Thymus (tissue), 11 donors: ENCODE results near the gene ESR1. TPM values are rescaled to one million over a fixed set of nuclear protein-coding genes. Genes with fewer than 3 reads are reported as not detected.

Experiments
- DNase-seq, 9 donors: peaks; one replicate each; pipeline ENCODE4 v3.0.0-alpha.2; 2013; ENCODE audit warnings: low spot score in 9 of 9, low read depth in 6 of 9, missing footprints in 1 of 9
- H3K27ac ChIP-seq, 2 donors: one replicate each; pipeline ENCODE4 v1.5.1; 2013; ENCODE audit warnings: control low read depth in 1 of 2, low read depth in 1 of 2, low read length in 1 of 2, mild to moderate bottlenecking in 1 of 2, moderate library complexity in 1 of 2
- H3K27me3 ChIP-seq, 2 donors: one replicate each; pipeline ENCODE4 v1.5.1; 2013; ENCODE audit warnings: low read length in 1 of 2; ENCODE audit not compliant: control insufficient read depth in 2 of 2, insufficient read depth in 1 of 2
- H3K36me3 ChIP-seq, 2 donors: one replicate each; pipeline ENCODE4 v1.5.1; 2013; ENCODE audit warnings: low read length in 1 of 2, mild to moderate bottlenecking in 1 of 2, moderate library complexity in 1 of 2; ENCODE audit not compliant: control insufficient read depth in 2 of 2, insufficient read depth in 2 of 2
- H3K4me1 ChIP-seq, 2 donors: one replicate each; pipeline ENCODE4 v1.5.1; 2013; ENCODE audit warnings: low read length in 2 of 2; ENCODE audit not compliant: control insufficient read depth in 2 of 2, insufficient read depth in 2 of 2
- H3K4me3 ChIP-seq, 2 donors: one replicate each; pipeline ENCODE4 v1.5.1; 2013; ENCODE audit warnings: low read length in 2 of 2, control low read depth in 1 of 2, mild to moderate bottlenecking in 1 of 2
- H3K9me3 ChIP-seq, 2 donors: one replicate each; pipeline ENCODE4 v1.5.1; 2013; ENCODE audit warnings: low read length in 1 of 2, mild to moderate bottlenecking in 1 of 2; ENCODE audit not compliant: control insufficient read depth in 2 of 2, insufficient read depth in 1 of 2
- WGBS: extraction: QIAGEN DNeasy Blood & Tissue Kit; methylation state at CpG from one replicate; pipeline ENCODE4 v1.1.7; 2013; 5-methylcytosine and 5-hydroxymethylcytosine counted together
- polyA plus RNA-seq: library from polyadenylated mRNA; stranded (reverse); fragments of 200-250 nt; gene quantifications from one replicate; pipeline ENCODE4 v1.2.3, GENCODE V29; 2013
- total RNA-seq: library from RNA; stranded (reverse); fragments of 120-200 nt; gene quantifications from one replicate; pipeline ENCODE4 v1.2.4, GENCODE V29; 2013
- donor health status: healthy.

ESR1 gene
- total and polyA plus RNA-seq, 2 donors: 0.28 to 1.2 TPM

DNA sequence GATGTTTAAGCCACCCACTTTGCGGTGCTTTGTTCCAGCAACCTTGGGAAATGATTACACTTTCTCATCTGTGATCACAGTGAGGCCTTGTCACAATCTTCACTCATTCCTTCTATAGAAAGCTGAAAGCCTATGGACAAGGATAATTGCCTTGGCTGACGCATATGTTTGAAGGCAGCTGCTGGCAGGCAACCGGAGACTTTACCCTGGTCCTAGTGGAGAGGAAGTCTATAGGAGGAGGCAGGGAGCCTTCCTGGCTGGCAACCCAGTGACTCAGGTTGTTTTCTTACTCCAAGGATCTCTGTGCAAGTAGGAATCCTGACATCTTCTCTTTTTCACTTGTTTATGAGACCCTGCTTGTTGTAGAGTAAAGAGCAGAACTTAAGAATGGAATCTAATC lies 34.1 kb upstream of the ESR1 start:
- H3K27me3 ChIP-seq: no peaks in the 10 kb centered on the region
- H3K9me3 ChIP-seq: no peaks in the 10 kb centered on the region
- no peak overlapping the region for H3K4me3 ChIP-seq
- H3K27ac ChIP-seq: no peak overlapping the region
- no peaks in the 10 kb centered on the region for H3K4me1 ChIP-seq
- WGBS: 96% methylated on average over 3 of the region's 3 CpGs
- H3K36me3 ChIP-seq: no peaks in the 10 kb centered on the region
- DNase-seq: no peak

DNA sequence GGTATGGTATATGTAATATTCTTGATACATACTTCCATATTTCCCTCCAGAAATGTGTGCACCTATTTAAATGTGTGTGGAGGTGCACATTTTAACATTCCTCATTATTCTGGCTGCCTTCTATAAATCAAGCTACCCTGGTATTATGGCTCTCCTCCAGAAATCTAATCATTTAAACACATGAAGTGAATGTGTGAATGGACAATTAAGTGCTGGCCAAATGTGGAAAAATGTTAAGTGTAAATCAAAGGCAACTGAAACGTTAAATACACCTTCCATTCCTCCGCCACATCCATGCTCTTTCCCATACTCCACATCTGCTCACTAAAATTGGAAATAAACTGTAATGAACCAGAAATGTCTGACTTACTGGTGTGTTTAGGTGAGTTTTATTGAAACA lies 24.9 kb upstream of the ESR1 start:
- DNase-seq: no peak
- H3K27me3 ChIP-seq: no peaks in the 10 kb centered on the region
- H3K4me1 ChIP-seq: no peaks in the 10 kb centered on the region
- no peaks in the 10 kb centered on the region for H3K9me3 ChIP-seq
- no peak overlapping the region for H3K27ac ChIP-seq
- H3K4me3 ChIP-seq: no peak overlapping the region
- no peaks in the 10 kb centered on the region for H3K36me3 ChIP-seq
- 92% methylated on average over 2 of the region's 2 CpGs for WGBS

DNA sequence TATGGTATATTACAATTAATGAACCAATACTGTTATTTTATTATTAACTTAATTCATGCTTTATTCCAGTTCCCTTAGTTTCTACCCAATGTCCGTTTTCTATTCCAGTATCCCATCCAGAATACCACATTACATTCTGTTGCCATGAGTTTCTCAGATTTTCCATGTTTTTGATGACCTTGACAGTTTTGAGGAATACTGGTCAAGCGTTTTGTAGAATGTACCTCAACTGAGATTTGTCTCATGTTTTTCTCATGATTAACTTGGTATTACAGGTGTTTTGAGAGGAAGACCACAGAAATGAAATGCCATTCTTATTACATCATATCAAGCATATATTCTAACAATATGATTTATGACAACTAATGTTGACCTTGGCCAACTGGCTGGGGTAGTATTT lies 23.8 kb upstream of the ESR1 start:
- Histone ChIP-seq H3K4me1 (no peaks in the 10 kb centered on the region), H3K27me3 (no peaks in the 10 kb centered on the region), H3K4me3 (no peak overlapping the region), H3K36me3 (no peaks in the 10 kb centered on the region), H3K27ac (no peak overlapping the region), H3K9me3 (no peaks in the 10 kb centered on the region)
- DNase-seq: no peak
- 94% methylated on average over 2 of the region's 2 CpGs for WGBS

DNA sequence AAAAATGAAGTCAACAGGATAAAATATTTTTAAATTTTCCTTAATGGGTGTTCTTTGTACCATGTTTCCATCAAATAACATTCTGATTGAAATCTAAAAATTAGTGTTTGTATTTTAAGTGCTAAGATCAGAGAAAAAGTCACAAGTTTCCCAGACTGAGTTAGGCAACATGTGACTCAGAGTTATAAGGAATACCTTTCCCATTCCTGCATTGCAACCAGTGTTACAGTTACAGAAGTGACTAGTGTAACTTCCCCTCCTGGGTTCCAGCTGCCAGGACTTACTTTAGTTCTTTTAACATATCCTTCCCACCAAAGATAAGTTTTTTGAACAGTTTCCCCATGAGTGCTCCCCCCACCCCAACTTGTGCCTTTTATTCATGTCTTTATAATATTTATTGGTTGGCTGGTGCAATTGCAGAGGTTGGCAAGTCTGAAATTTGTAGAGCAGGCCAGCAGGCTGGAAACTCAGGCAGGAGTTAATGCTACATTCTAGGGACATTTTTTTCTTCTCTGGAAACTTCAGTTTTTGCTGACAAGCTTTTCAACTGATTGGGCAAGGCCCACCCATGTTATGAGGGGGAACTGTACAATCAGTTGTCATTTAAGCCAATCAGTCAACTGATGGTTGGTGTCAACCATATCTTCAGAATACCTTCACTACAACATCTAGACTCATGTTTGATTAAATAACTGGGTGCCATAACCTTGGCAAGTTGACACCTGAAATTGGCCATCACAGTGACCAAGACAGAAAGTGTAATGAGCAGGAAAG lies 22.9 kb upstream of the ESR1 start:
- H3K4me1 ChIP-seq: no peaks in the 10 kb centered on the region

DNA sequence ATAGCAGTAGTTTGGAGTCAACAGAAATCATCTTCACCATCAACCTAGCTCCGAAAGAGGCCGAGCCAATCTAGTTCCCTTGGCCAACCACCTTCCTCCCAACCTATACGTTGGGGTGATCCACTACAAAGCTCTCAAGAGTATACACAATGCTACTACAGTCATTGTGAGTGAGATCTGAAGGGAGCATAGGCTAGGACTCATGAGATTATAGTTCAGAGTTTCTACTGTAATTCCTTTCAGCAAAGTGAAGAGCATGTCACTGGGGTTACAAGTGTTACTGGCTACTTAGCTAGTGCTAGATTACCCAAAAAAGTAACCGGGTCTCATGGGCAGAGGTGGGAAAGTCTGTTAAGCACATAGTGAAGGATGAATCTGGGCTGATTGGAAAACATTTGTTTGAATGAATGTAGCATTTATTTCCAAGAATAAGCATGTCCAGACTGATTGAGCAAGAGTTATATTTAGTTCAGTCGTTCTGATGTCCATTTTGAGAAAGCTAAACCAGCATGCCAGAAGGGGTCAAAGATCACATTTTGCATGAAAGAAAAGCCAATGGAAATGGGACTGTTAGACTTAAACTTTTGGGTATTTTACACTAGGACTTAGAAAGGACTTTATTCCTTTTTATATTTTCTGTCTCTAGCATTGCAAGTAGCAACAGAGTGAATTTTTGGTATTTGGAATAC lies 10.5 kb upstream of the ESR1 start:
- H3K27ac ChIP-seq: no peak overlapping the region
- no peak for DNase-seq

More for the DNA sequence above, 22.9 kb upstream of the ESR1 start:
- Histone ChIP-seq H3K4me3 (no peak overlapping the region), H3K27me3 (no peaks in the 10 kb centered on the region), H3K36me3 (no peaks in the 10 kb centered on the region), H3K9me3 (no peaks in the 10 kb centered on the region), H3K27ac (no peak overlapping the region)
- no peak for DNase-seq

DNA sequence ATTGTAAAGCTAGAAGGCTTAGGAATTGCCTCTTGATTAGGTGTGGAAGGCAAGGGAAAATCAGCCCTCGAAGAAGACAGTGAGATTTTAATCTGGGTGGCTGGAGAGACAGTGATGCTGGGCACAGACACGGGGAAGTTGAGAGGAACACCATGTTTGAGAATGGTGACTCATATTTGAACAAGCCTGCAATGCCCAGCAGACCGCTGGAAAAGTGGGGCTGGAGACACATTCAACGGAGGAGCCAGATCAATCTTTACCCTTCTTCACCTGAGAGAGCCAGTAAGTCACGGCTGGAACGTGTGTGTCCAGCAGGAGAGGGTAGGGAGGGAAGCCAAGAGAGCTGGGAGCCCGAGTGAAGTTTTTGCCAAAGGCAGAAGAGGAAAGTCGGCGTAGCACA lies 3.7 kb upstream of the ESR1 start:
- Histone ChIP-seq H3K4me1 (peaks cover 0 to 16% of the 10 kb centered on the region in 2 donors), H3K27ac (no peak overlapping the region), H3K4me3 (no peak overlapping the region), H3K27me3 (peaks cover 20 to 54% of the 10 kb centered on the region in 2 donors), H3K36me3 (no peaks in the 10 kb centered on the region), H3K9me3 (peaks cover 0 to 5% of the 10 kb centered on the region in 2 donors)
- no peak for DNase-seq
- WGBS: 92% methylated on average over 9 of the region's 9 CpGs

More for the DNA sequence above, 10.5 kb upstream of the ESR1 start:
- H3K4me3 ChIP-seq: no peak overlapping the region
- H3K36me3 ChIP-seq: no peaks in the 10 kb centered on the region
- H3K9me3 ChIP-seq: no peaks in the 10 kb centered on the region
- H3K4me1 ChIP-seq: no peaks in the 10 kb centered on the region
- 97% methylated on average over 5 of the region's 5 CpGs for WGBS
- H3K27me3 ChIP-seq: no peaks in the 10 kb centered on the region

DNA sequence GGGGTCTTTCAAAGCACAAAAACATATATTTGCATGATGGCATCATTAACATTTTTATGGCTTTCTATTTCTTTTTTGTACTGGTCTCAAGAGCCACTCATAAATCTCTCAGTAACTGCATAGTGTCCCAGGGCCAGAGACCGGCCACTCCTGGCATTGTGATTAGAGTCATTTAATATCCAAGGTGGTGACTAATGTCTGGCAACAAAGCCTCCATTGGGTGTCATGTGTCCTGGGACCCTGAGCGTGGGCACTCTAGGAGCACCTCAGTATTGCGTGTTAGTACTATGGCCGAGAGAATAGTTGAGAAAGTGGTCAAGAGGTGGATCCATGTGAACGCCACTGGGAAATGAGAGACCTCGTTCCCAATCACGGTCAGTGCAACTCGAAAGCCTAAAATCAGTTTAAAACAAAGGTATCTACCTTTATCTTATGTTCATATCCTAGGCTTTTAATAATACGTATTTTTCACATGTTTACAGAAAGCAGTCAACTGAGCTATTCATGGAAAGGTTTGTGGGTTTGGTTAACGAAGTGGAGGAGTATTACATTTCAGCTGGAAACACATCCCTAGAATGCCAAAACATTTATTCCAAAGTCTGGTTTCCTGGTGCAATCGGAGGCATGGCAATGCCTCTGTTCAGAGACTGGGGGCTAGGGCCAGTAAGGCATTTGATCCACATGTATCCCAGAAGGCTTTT lies 2.7 kb upstream of the ESR1 start:
- Histone ChIP-seq H3K27me3 (peaks cover 29 to 64% of the 10 kb centered on the region in 2 donors), H3K4me3 (no peak overlapping the region)

DNA sequence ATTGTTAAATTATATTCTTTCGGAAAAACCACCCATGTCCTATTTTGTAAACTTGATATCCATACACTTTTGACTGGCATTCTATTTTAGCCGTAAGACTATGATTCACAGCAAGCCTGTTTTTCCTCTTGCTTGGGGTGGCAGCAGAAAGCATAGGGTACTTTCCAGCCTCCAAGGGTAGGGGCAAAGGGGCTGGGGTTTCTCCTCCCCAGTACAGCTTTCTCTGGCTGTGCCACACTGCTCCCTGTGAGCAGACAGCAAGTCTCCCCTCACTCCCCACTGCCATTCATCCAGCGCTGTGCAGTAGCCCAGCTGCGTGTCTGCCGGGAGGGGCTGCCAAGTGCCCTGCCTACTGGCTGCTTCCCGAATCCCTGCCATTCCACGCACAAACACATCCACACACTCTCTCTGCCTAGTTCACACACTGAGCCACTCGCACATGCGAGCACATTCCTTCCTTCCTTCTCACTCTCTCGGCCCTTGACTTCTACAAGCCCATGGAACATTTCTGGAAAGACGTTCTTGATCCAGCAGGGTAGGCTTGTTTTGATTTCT lies 2.1 kb upstream of the ESR1 start:
- Histone ChIP-seq H3K36me3 (no peaks in the 10 kb centered on the region), H3K4me3 (no peak overlapping the region), H3K4me1 (peaks cover 0 to 16% of the 10 kb centered on the region in 2 donors), H3K9me3 (peaks cover 0 to 5% of the 10 kb centered on the region in 2 donors), H3K27ac (no peak overlapping the region), H3K27me3 (peaks cover 29 to 70% of the 10 kb centered on the region in 2 donors)
- WGBS: 82% methylated on average over 11 of the region's 11 CpGs
- DNase-seq: no peak

More for the DNA sequence above, 2.7 kb upstream of the ESR1 start:
- Histone ChIP-seq H3K27ac (no peak overlapping the region), H3K4me1 (peaks cover 0 to 16% of the 10 kb centered on the region in 2 donors), H3K36me3 (no peaks in the 10 kb centered on the region), H3K9me3 (peaks cover 0 to 5% of the 10 kb centered on the region in 2 donors)
- 95% methylated on average over 11 of the region's 11 CpGs for WGBS
- DNase-seq: no peak
